Measurements from ENCODE around the gene ZNF319.

GRCh38 chr16:57992084-57992483 lies 8.4 kb downstream of the ZNF319 start:
- no peak for TF ChIP-seq GATA3 (IDR thresholded peaks at IDR 0.05; ENCODE audit: low read depth, low read length)
- no peak for TF ChIP-seq GATA2 (IDR thresholded peaks at IDR 0.05; ENCODE audit: low read depth, low read length)

All from SH-SY5Y (cell line).